Measurements from ENCODE around the gene TNFSF9. TPM values are rescaled to one million over a fixed set of nuclear protein-coding genes. Genes with fewer than 3 reads are reported as not detected.

Gene TNFSF9
- total RNA-seq, 3 donors from 2014 or later (not counting 1 experiment from before 2014, with no cell fraction given) = 3.3 to 6.0 (median 5.6) TPM

DNA sequence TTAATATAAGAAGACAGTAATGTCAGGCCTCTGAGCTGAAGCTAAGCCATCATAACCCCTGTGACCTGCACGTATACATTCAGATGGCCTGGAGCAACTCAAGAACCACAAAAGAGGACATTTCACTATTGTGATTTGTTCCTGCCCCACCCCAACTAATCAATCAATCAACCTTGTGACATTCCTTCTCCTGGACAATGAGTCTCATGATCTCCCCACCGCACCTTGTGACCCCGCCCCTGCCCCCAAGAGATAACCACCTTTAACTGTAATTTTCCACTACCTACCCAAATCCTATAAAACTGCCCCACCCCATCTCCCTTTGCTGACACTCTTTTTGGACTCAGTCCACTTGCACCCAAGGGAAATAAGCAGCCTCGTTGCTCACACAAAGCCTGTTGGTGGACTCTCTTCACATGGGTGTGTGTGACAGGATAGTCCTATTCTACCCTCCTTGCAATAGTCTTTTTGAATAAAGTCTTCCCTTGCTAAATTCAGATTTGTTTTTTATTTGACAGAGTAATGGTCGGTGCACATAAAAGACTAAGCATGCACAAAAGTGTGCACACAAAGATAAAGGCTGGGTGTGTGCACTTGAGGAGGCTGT, 46.1 kb downstream of the TNFSF9 start:
- no peaks in the 10 kb centered on the region for H3K36me3 Mint-ChIP-seq
- Histone ChIP-seq H3K4me3 (ENCODE audit: low read length) (no peak overlapping the region), H3K27ac (ENCODE audit: low read length) (peak overlapping the region; percentile 15), H3K27me3 (ENCODE audit: control insufficient read depth, insufficient read depth, low read length) (peaks cover 4% of the 10 kb centered on the region), H3K9me3 (ENCODE audit: control insufficient read depth, insufficient read depth, low read length) (no peaks in the 10 kb centered on the region), H3K4me1 (ENCODE audit: control insufficient read depth, insufficient read depth, low read length) (peaks cover 10% of the 10 kb centered on the region), H3K36me3 (ENCODE audit: control insufficient read depth, insufficient read depth, low read length) (no peaks in the 10 kb centered on the region)
- H3K27ac Mint-ChIP-seq = no peak overlapping the region
- DNase-seq (no peak), ATAC-seq (no peak)
- peaks cover 0 to 3% of the 10 kb centered on the region in 2 donors for H3K27me3 Mint-ChIP-seq (ENCODE audit: low read depth in 2 of 2)
- 76% methylated on average over 5 of the region's 5 CpGs for WGBS (ENCODE audit: insufficient coverage)
- no peaks in the 10 kb centered on the region for H3K4me1 Mint-ChIP-seq
- TF ChIP-seq, protein P1, sequence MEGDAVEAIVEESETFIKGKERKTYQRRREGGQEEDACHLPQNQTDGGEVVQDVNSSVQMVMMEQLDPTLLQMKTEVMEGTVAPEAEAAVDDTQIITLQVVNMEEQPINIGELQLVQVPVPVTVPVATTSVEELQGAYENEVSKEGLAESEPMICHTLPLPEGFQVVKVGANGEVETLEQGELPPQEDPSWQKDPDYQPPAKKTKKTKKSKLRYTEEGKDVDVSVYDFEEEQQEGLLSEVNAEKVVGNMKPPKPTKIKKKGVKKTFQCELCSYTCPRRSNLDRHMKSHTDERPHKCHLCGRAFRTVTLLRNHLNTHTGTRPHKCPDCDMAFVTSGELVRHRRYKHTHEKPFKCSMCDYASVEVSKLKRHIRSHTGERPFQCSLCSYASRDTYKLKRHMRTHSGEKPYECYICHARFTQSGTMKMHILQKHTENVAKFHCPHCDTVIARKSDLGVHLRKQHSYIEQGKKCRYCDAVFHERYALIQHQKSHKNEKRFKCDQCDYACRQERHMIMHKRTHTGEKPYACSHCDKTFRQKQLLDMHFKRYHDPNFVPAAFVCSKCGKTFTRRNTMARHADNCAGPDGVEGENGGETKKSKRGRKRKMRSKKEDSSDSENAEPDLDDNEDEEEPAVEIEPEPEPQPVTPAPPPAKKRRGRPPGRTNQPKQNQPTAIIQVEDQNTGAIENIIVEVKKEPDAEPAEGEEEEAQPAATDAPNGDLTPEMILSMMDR (IDR thresholded peaks at IDR 0.05) = no peak
- intact Hi-C loops (cut with micrococcal nuclease) = no loop called here
- no peaks in the 10 kb centered on the region for H3K9me3 Mint-ChIP-seq
- H3K4me3 Mint-ChIP-seq = no peak overlapping the region

DNA sequence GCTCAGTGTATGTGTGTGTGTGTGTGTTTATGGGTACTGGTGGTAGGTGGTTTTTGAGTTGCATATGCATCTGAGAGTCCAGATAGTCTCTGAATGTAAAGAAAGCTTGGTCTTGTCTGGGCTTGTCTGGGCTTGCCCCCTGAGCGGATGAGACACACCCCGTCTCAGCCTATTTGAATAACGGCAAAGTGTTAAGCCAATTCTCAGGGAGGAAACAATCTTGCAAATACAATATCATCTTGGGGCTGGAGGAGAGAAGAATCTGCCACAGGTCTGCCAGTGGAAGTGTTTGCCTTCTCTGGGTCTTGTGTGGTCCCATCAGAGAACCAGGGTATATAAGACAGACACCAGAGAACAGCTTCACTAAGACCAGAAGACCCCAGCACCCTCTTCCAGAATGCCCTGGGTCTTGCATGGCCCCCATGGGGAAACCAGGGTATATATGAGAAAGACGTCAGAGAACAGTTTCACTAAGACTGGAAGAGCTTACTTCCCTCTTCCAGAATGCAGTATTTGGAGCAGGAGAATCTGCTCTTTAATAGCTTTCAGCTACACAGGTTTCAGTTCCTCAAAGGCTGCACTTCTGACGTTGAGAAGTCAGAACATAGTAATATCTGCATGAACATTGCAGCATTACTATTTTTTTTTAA, 46.8 kb downstream of the TNFSF9 start:
- TF ChIP-seq, protein P1 (IDR thresholded peaks at IDR 0.05) = no peak
- H3K27me3 ChIP-seq (ENCODE audit: control insufficient read depth, insufficient read depth, low read length) = no peaks in the 10 kb centered on the region
- H3K4me3 ChIP-seq (ENCODE audit: low read length) = no peak overlapping the region
- no peaks in the 10 kb centered on the region for H3K9me3 Mint-ChIP-seq
- no peaks in the 10 kb centered on the region for H3K9me3 ChIP-seq (ENCODE audit: control insufficient read depth, insufficient read depth, low read length)
- ATAC-seq (peak in 2 of 3 donors; percentile 26 to 58), DNase-seq (no peak)
- intact Hi-C loops (cut with micrococcal nuclease) = no loop called here
- no peaks in the 10 kb centered on the region for H3K4me1 Mint-ChIP-seq
- H3K4me1 ChIP-seq (ENCODE audit: control insufficient read depth, insufficient read depth, low read length) = peaks cover 10% of the 10 kb centered on the region
- H3K36me3 ChIP-seq (ENCODE audit: control insufficient read depth, insufficient read depth, low read length) = no peaks in the 10 kb centered on the region
- no peaks in the 10 kb centered on the region for H3K27me3 Mint-ChIP-seq (ENCODE audit: low read depth in 2 of 2)
- peak overlapping the region; percentile 15 for H3K27ac ChIP-seq (ENCODE audit: low read length)
- H3K36me3 Mint-ChIP-seq = no peaks in the 10 kb centered on the region
- 44% methylated on average over 5 of the region's 5 CpGs for WGBS (ENCODE audit: insufficient coverage)
- H3K4me3 Mint-ChIP-seq = no peak overlapping the region
- H3K27ac Mint-ChIP-seq = no peak overlapping the region

DNA sequence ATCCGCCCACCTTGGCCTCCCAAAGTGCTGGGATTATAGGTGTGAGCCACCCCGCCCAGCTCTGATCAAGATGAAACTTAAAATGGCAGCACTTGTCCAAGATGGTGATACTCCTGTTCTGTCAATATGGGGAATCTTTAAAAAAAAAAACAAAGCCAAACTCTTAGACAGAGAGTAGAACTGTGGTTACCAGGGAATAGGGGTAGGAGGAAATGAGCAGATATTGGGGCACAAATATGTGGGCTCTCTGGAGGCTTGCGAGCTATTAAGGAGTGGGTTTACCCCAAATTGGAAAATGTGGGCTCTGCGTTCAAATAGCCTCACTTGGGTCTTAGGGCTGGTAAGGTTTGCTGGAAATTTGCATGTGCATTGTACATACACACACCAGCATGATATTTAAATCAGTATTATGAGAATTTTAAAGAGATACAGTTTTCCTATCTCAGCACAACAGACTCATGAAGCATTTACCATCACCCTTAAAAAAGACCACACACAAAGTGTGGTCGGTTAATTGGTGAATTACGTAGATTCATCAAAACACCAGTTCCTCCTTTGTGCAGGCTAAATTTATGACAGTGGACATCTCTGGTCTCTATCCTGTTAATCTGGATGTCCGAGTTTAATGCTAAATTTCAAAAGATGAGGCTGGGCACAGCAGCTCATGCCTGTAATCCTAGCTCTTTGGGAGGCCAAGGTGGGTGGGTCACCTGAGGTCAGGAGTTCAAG, 48.8 kb downstream of the TNFSF9 start:
- no peaks in the 10 kb centered on the region for H3K4me1 Mint-ChIP-seq
- Histone ChIP-seq H3K4me1 (ENCODE audit: control insufficient read depth, insufficient read depth, low read length) (peaks cover 10% of the 10 kb centered on the region), H3K36me3 (ENCODE audit: control insufficient read depth, insufficient read depth, low read length) (no peaks in the 10 kb centered on the region), H3K9me3 (ENCODE audit: control insufficient read depth, insufficient read depth, low read length) (no peaks in the 10 kb centered on the region), H3K27me3 (ENCODE audit: control insufficient read depth, insufficient read depth, low read length) (no peaks in the 10 kb centered on the region), H3K27ac (ENCODE audit: low read length) (no peak overlapping the region), H3K4me3 (ENCODE audit: low read length) (no peak overlapping the region)
- intact Hi-C loops (cut with micrococcal nuclease) = no loop called here
- no peak overlapping the region for H3K4me3 Mint-ChIP-seq
- 94% methylated on average over 7 of the region's 7 CpGs for WGBS (ENCODE audit: insufficient coverage)
- ATAC-seq (no peak), DNase-seq (no peak)
- H3K9me3 Mint-ChIP-seq = no peaks in the 10 kb centered on the region
- H3K27ac Mint-ChIP-seq = no peak overlapping the region
- no peaks in the 10 kb centered on the region for H3K27me3 Mint-ChIP-seq (ENCODE audit: low read depth in 2 of 2)
- TF ChIP-seq, protein P1 (IDR thresholded peaks at IDR 0.05) = no peak
- no peaks in the 10 kb centered on the region for H3K36me3 Mint-ChIP-seq
